ENCODE data around the gene UGT1A8.

UGT1A8 gene

GRCh38 chr2:233593201-233593600 is 24.2 kb upstream of the UGT1A8 start:
- TF ChIP-seq, protein P1, sequence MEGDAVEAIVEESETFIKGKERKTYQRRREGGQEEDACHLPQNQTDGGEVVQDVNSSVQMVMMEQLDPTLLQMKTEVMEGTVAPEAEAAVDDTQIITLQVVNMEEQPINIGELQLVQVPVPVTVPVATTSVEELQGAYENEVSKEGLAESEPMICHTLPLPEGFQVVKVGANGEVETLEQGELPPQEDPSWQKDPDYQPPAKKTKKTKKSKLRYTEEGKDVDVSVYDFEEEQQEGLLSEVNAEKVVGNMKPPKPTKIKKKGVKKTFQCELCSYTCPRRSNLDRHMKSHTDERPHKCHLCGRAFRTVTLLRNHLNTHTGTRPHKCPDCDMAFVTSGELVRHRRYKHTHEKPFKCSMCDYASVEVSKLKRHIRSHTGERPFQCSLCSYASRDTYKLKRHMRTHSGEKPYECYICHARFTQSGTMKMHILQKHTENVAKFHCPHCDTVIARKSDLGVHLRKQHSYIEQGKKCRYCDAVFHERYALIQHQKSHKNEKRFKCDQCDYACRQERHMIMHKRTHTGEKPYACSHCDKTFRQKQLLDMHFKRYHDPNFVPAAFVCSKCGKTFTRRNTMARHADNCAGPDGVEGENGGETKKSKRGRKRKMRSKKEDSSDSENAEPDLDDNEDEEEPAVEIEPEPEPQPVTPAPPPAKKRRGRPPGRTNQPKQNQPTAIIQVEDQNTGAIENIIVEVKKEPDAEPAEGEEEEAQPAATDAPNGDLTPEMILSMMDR (IDR thresholded peaks at IDR 0.05; ENCODE audit: insufficient read depth, low read depth, low read length, missing control alignments), result no peak
- DNase-seq (ENCODE audit: low read depth), result peak; percentile 80
- H3K4me3 ChIP-seq (ENCODE audit: low read depth, low read length), result no peak overlapping the region

DNA sequence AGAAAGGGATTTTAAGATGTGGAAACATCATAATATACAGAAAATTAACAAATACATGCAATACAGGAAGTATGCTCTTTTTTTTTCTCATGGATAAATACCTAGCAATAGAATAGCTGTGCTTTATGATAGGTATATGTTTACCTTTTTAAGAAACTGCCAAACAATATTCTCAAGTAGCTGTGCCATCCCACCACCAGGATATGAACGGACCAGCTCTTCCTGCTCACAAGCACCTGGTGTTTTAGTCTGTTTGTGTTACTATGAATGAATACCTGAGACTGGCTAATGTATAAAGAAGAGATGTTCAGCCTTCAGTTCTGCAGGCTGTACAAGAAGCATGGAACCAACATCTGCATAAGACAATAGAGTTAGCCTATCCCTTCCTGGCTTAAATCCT is 19.9 kb upstream of the UGT1A8 start:
- H3K4me3 ChIP-seq (ENCODE audit: low read depth, low read length), result no peak overlapping the region
- TF ChIP-seq, protein P1 (IDR thresholded peaks at IDR 0.05; ENCODE audit: insufficient read depth, low read depth, low read length, missing control alignments), result no peak
- DNase-seq (ENCODE audit: low read depth), result no peak

DNA sequence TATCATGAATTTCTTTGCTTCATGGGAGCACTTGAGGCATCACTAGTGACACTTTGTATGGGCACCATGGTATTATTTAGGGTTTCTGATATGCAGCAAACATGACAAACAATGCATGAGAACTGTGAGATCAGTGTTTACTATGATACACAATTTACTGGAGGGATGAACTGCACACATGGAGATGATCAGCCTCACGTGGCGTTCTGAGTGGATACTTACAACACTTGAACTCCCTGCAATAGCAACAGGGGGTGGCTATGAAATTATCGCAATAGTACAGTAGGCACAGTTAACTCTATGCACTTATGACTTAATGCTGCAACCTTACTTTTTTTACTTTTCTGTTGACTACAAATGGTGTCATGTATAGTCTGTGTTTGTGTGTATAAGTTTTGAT is 18.5 kb upstream of the UGT1A8 start:
- TF ChIP-seq, protein P1 (IDR thresholded peaks at IDR 0.05; ENCODE audit: insufficient read depth, low read depth, low read length, missing control alignments), result no peak
- DNase-seq (ENCODE audit: low read depth), result no peak
- H3K4me3 ChIP-seq (ENCODE audit: low read depth, low read length), result no peak overlapping the region

DNA sequence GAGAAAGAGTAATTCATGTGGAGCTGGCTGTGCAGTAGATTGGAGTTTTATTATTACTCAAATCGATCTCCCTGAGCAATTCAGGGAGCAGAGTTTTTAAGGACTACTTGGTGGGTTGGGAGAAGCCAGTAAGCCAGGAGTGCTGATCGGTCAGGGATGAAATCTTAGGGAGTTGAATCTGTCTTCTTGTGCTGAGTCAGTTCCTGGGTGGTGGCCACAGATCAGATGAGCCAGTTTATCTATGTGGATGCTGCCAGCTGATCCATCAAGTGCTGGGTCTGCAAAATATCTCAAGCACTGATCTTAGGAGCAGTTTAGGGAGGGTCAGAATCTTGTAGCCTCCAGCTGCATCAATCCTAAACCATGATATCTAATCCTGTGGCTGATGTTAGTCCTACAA is 17.0 kb upstream of the UGT1A8 start:
- H3K4me3 ChIP-seq (ENCODE audit: low read depth, low read length), result no peak overlapping the region
- no peak for DNase-seq (ENCODE audit: low read depth)
- TF ChIP-seq, protein P1 (IDR thresholded peaks at IDR 0.05; ENCODE audit: insufficient read depth, low read depth, low read length, missing control alignments), result no peak

DNA sequence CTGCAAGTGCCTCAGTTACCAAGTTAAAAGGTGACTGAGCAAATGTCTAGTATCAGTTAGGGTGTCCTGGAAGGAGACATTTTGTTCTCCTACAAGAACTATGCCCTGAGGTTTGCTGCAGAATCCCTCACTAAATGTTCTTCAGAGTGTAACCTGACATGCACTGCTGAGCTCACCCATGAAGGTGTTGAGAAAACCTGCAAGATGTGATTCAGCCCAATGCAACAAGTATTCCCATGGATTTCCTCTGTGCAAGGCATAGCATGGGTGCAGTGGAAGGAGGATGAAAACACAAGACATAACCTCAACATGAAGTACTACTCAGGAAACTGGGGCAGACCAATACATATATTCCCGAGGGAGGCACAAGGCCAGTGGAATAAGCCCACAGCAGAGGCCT is 15.4 kb upstream of the UGT1A8 start:
- DNase-seq (ENCODE audit: low read depth), result no peak
- TF ChIP-seq, protein P1 (IDR thresholded peaks at IDR 0.05; ENCODE audit: insufficient read depth, low read depth, low read length, missing control alignments), result no peak
- H3K4me3 ChIP-seq (ENCODE audit: low read depth, low read length), result no peak overlapping the region

GRCh38 chr2:233603520-233603919 is 13.9 kb upstream of the UGT1A8 start:
- TF ChIP-seq, protein P1 (IDR thresholded peaks at IDR 0.05; ENCODE audit: insufficient read depth, low read depth, low read length, missing control alignments), result no peak
- no peak for DNase-seq (ENCODE audit: low read depth)
- no peak overlapping the region for H3K4me3 ChIP-seq (ENCODE audit: low read depth, low read length)

DNA sequence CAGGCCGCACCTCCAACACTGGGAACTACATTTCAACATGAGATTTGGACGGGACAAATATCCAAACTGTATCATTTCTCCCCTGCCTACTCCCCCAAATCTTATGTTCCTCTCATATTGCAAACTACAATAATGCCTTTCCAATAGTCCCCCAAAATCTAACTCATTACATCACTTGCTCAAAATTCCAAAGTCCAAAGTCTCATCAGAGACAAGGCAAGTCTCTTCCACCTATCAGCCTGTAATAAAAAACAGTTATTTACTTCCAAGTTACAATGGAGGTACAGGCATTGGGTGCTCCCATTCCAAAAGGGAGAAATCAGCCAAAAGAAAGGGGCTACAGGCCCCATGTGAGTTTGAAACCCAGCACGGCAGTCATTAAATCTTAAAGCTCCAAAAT is 12.6 kb upstream of the UGT1A8 start:
- TF ChIP-seq, protein P1 (IDR thresholded peaks at IDR 0.05; ENCODE audit: insufficient read depth, low read depth, low read length, missing control alignments), result no peak
- DNase-seq (ENCODE audit: low read depth), result no peak
- no peak overlapping the region for H3K4me3 ChIP-seq (ENCODE audit: low read depth, low read length)
